ENCODE results near the gene CALCOCO1. TPM values are rescaled to one million over a fixed set of nuclear protein-coding genes. Genes with fewer than 3 reads are reported as not detected.
A peak's percentile ranks its signal among the peaks of the same experiment; 100 is the strongest.

The CALCOCO1 gene
- total and polyA plus RNA-seq, 10 of the 15 experiments (the other 5 are each of a cell fraction or from before 2014, with no cell fraction given), result 2.8 to 55.9 (median 13.7) TPM

GRCh38 chr12:53766881-53767280 is 39.6 kb upstream of the CALCOCO1 start:
- no TSS peak for BruUV-seq (replicated peaks)
- WGBS (ENCODE audit: insufficient coverage, insufficient replicate concordance, low lambda C conversion rate, missing lambda C conversion rate), result 12% methylated on average over 3 of the region's 3 CpGs
- H2AFZ ChIP-seq (ENCODE audit: control insufficient read depth, low read depth, low read length), result no peak overlapping the region
- no peaks in the 10 kb centered on the region for H3K9me3 ChIP-seq (replicated peaks; ENCODE audit: control insufficient read depth, insufficient read depth, low read length)
- no peaks in the 10 kb centered on the region for H4K20me1 ChIP-seq (ENCODE audit: control insufficient read depth, insufficient read depth)
- DNase-seq (ENCODE audit: low read depth, low spot score) (no peak), ATAC-seq (peak; percentile 44), FAIRE-seq (no peak)
- ChIA-PET RAD21 (ENCODE audit: unreplicated experiment) (interaction anchor here (2.1 kb wide), 1 partner anchor 10 kb away, joined by 7 read pairs; no protein-coding TSS in a partner anchor), CTCF (interaction anchor here (1.0 to 3.0 kb wide), 5 partner anchors 11 to 218 kb away, joined by 3 to 34 read pairs (median 4); partner anchors contain the start of gene HOXC10), POLR2A (interaction anchor here (0.5 kb wide), 1 partner anchor 25 kb away, joined by 9 read pairs; no protein-coding TSS in a partner anchor), SMC1A (ENCODE audit: uncharacterized antibody, unreplicated experiment) (interaction anchor here (0.6 to 1.5 kb wide), 2 partner anchors 10 to 633 kb away, joined by 3 to 5 read pairs; no protein-coding TSS in a partner anchor)
- intact Hi-C loops (cut with micrococcal nuclease; ENCODE audit: unreplicated experiment) (loop anchor here (5.0 kb wide), 1 partner anchor 220 kb away; the partner anchor contains the start of gene HOXC10), in situ Hi-C loops (cut with MboI) (no loop called here)
- H3K36me3 ChIP-seq (ENCODE audit: control insufficient read depth in 2 of 2, insufficient read depth in 2 of 2, low read length in 1 of 2), result no peaks in the 10 kb centered on the region
- H3K4me2 ChIP-seq (ENCODE audit: control insufficient read depth, insufficient read depth), result no peak overlapping the region
- H3K4me1 ChIP-seq (ENCODE audit: control insufficient read depth, insufficient read depth, low read length), result no peaks in the 10 kb centered on the region; the same call in 1 of the 2 replicates
- H3K27me3 ChIP-seq (replicated peaks in 1 of 2; ENCODE audit: control insufficient read depth in 2 of 2, insufficient read depth in 2 of 2, low read length in 1 of 2), result no peaks in the 10 kb centered on the region; a peak in 1 of 4 replicates
- H3K27ac ChIP-seq (ENCODE audit: control insufficient read depth, insufficient read depth), result no peak overlapping the region
- TF ChIP-seq RELB (IDR thresholded peaks at IDR 0.05; ENCODE audit: low read depth) (no peak), GABPA (IDR thresholded peaks at IDR 0.05; ENCODE audit: low read depth) (no peak), SUPT20H (IDR thresholded peaks at IDR 0.05; ENCODE audit: borderline replicate concordance, control insufficient read depth, low read depth, low read length) (no peak), YY1 (IDR thresholded peaks at IDR 0.05; ENCODE audit: low read depth, low read length) (no peak), ATF2 (IDR thresholded peaks at IDR 0.05; ENCODE audit: low read length) (no peak), MAX (IDR thresholded peaks at IDR 0.05; ENCODE audit: low read depth, low read length) (no peak), RUNX3 (IDR thresholded peaks at IDR 0.05; ENCODE audit: low read length) (no peak)
- no peak overlapping the region for H3K9ac ChIP-seq (ENCODE audit: control insufficient read depth, insufficient read depth, low read length)
- no peaks in the 10 kb centered on the region for H3K79me2 ChIP-seq (ENCODE audit: control insufficient read depth, insufficient read depth, low read length)
- no peak overlapping the region for H3K4me3 ChIP-seq

Data from GM12878 (cell line).